SJCRH30 (cell line): Measurements from ENCODE around the gene NDUFC1. TPM values are rescaled to one million over a fixed set of nuclear protein-coding genes. Genes with fewer than 3 reads are reported as not detected.
"Not testable (repeated sequence)": the region's sequence is repeated elsewhere in the genome, so short reads cannot be mapped to it uniquely, and the experiment has no call there.

ENCODE experiments used
- DNase-seq, 2 experiments: peaks; one replicate each; pipeline ENCODE4 v3.0.0-alpha.2; 2015 to 2020
- H3K27ac ChIP-seq: fragments of 250-450 bp; sonication (Bioruptor Pico); 2 replicates; pipeline ENCODE4 v1.5.1; 2020; ENCODE audit warnings: mild to moderate bottlenecking, moderate library complexity
- H3K27me3 ChIP-seq: fragments of 250-450 bp; sonication (Bioruptor Pico); 2 replicates; pipeline ENCODE4 v1.5.1; 2020; ENCODE audit warnings: mild to moderate bottlenecking, moderate library complexity
- H3K36me3 ChIP-seq: fragments of 250-450 bp; sonication (Bioruptor Pico); 2 replicates; pipeline ENCODE4 v1.5.1; 2020; ENCODE audit warnings: mild to moderate bottlenecking, moderate library complexity
- H3K4me1 ChIP-seq: fragments of 250-450 bp; sonication (Bioruptor Pico); 2 replicates; pipeline ENCODE4 v1.5.1; 2020; ENCODE audit warnings: mild to moderate bottlenecking, moderate library complexity
- H3K4me3 ChIP-seq: fragments of 250-450 bp; sonication (Bioruptor Pico); 2 replicates; pipeline ENCODE4 v1.5.1; 2020; ENCODE audit warnings: mild to moderate bottlenecking, moderate library complexity
- H3K9me3 ChIP-seq: fragments of 250-450 bp; sonication (Bioruptor Pico); replicated peaks from 2 replicates; pipeline ENCODE4 v1.5.1; 2020; ENCODE audit warnings: mild to moderate bottlenecking, moderate library complexity
- total RNA-seq: library from RNA; depleted of rRNA; stranded (reverse); fragments of >200 nt; shearing (Covaris generic); gene quantifications from 2 replicates; pipeline ENCODE4 v1.2.3, GENCODE V29; 2014; rRNA removed

NDUFC1 gene
- 40.0 and 44.1 TPM in 2 replicates for total RNA-seq

- Histone ChIP-seq H3K27ac (peak within 1 kb of the TSS; percentile 92), H3K4me1 (peaks cover 6% of the 10 kb centered on the region), H3K27me3 (no peaks in the 10 kb centered on the region), H3K36me3 (peaks cover 31% of the 10 kb centered on the region), H3K9me3 (0 out of 2 replicates have a peak, but pooled peaks cover 3% of the 10 kb centered on the region), H3K4me3 (peak within 1 kb of the TSS; percentile 90)
- peak; percentile 63 to 69 for DNase-seq
Observed at GRCh38 chr4:139301821-139302611, at the start of gene NDUFC1. Gene NDUFC1, minus strand, starts transcription at chr4:139302477. Its CDS starts 6,679 bp downstream, at chr4:139295798.

GRCh38 chr4:139337612-139338011 lies 35.3 kb upstream of the NDUFC1 start:
- Histone ChIP-seq H3K36me3 (peaks cover 29% of the 10 kb centered on the region), H3K27me3 (no peaks in the 10 kb centered on the region)
- no peak for DNase-seq

GRCh38 chr4:139333046-139333445 lies 30.8 kb upstream of the NDUFC1 start:
- H3K27ac ChIP-seq, result no peak overlapping the region
- H3K36me3 ChIP-seq, result peaks cover 34% of the 10 kb centered on the region
- H3K27me3 ChIP-seq, result no peaks in the 10 kb centered on the region
- no peak overlapping the region for H3K4me3 ChIP-seq
- no peaks in the 10 kb centered on the region; the same call in 1 of the 2 replicates for H3K9me3 ChIP-seq
- no peak for DNase-seq
- H3K4me1 ChIP-seq, result no peaks in the 10 kb centered on the region

More at GRCh38 chr4:139337612-139338011, 35.3 kb upstream of the NDUFC1 start:
- H3K4me1 ChIP-seq, result no peaks in the 10 kb centered on the region
- H3K27ac ChIP-seq, result no peak overlapping the region
- no peaks in the 10 kb centered on the region for H3K9me3 ChIP-seq
- H3K4me3 ChIP-seq, result no peak overlapping the region

GRCh38 chr4:139331185-139331584 lies 28.9 kb upstream of the NDUFC1 start:
- DNase-seq, result no peak
- H3K27ac ChIP-seq, result no peak overlapping the region

GRCh38 chr4:139330283-139330682 lies 28.0 kb upstream of the NDUFC1 start:
- Histone ChIP-seq H3K27ac (no peak overlapping the region), H3K36me3 (peaks cover 25% of the 10 kb centered on the region), H3K4me3 (no peak overlapping the region), H3K4me1 (no peaks in the 10 kb centered on the region), H3K9me3 (no peaks in the 10 kb centered on the region; the same call in 1 of the 2 replicates), H3K27me3 (no peaks in the 10 kb centered on the region)
- DNase-seq, result no peak

More at GRCh38 chr4:139331185-139331584, 28.9 kb upstream of the NDUFC1 start:
- H3K36me3 ChIP-seq, result peaks cover 28% of the 10 kb centered on the region
- H3K27me3 ChIP-seq, result no peaks in the 10 kb centered on the region
- no peaks in the 10 kb centered on the region; the same call in 1 of the 2 replicates for H3K9me3 ChIP-seq
- no peaks in the 10 kb centered on the region for H3K4me1 ChIP-seq
- no peak overlapping the region for H3K4me3 ChIP-seq

- Histone ChIP-seq H3K4me3 (no peak overlapping the region), H3K9me3 (no peaks in the 10 kb centered on the region; the same call in 1 of the 2 replicates), H3K4me1 (no peaks in the 10 kb centered on the region), H3K27ac (no peak overlapping the region), H3K36me3 (peaks cover 20% of the 10 kb centered on the region), H3K27me3 (no peaks in the 10 kb centered on the region)
- no peak for DNase-seq
Observed at GRCh38 chr4:139329665-139330200, 27.5 kb upstream of the NDUFC1 start.

GRCh38 chr4:139324620-139325019 lies 22.3 kb upstream of the NDUFC1 start:
- Histone ChIP-seq H3K27me3 (no peaks in the 10 kb centered on the region), H3K27ac (no peak overlapping the region), H3K36me3 (peaks cover 3% of the 10 kb centered on the region), H3K9me3 (no peaks in the 10 kb centered on the region; the same call in 1 of the 2 replicates), H3K4me1 (no peaks in the 10 kb centered on the region), H3K4me3 (no peak overlapping the region)
- DNase-seq, result no peak

GRCh38 chr4:139322541-139322940 lies 20.3 kb upstream of the NDUFC1 start:
- H3K27ac ChIP-seq, H3K27me3 ChIP-seq, H3K9me3 ChIP-seq, H3K4me1 ChIP-seq, H3K36me3 ChIP-seq, DNase-seq, H3K4me3 ChIP-seq: not testable (repeated sequence)

- H3K27me3 ChIP-seq, H3K27ac ChIP-seq, H3K4me1 ChIP-seq, H3K36me3 ChIP-seq, H3K4me3 ChIP-seq, H3K9me3 ChIP-seq, DNase-seq: not testable (repeated sequence)
Observed at GRCh38 chr4:139322070-139322469, 19.8 kb upstream of the NDUFC1 start.

GRCh38 chr4:139319571-139319970 lies 17.3 kb upstream of the NDUFC1 start:
- H3K9me3 ChIP-seq, result no peaks in the 10 kb centered on the region
- no peak for DNase-seq
- H3K4me1 ChIP-seq, result no peaks in the 10 kb centered on the region
- peaks cover 4% of the 10 kb centered on the region; the same call in 1 of the 2 replicates for H3K36me3 ChIP-seq
- H3K27ac ChIP-seq, result no peak overlapping the region
- H3K4me3 ChIP-seq, result no peak overlapping the region
- no peaks in the 10 kb centered on the region for H3K27me3 ChIP-seq

GRCh38 chr4:139317635-139318034 lies 15.4 kb upstream of the NDUFC1 start:
- no peaks in the 10 kb centered on the region for H3K27me3 ChIP-seq
- no peaks in the 10 kb centered on the region for H3K9me3 ChIP-seq
- H3K36me3 ChIP-seq, result peaks cover 4% of the 10 kb centered on the region
- no peak overlapping the region for H3K4me3 ChIP-seq
- H3K27ac ChIP-seq, result no peak overlapping the region
- H3K4me1 ChIP-seq, result no peaks in the 10 kb centered on the region
- no peak for DNase-seq

- Histone ChIP-seq H3K9me3 (no peaks in the 10 kb centered on the region), H3K27me3 (no peaks in the 10 kb centered on the region)
Observed at GRCh38 chr4:139316733-139317132, 14.5 kb upstream of the NDUFC1 start.

GRCh38 chr4:139315221-139315675 lies 13.0 kb upstream of the NDUFC1 start:
- H3K27ac ChIP-seq, result no peak overlapping the region
- peaks cover 4% of the 10 kb centered on the region for H3K36me3 ChIP-seq
- H3K4me3 ChIP-seq, result no peak overlapping the region
- H3K27me3 ChIP-seq, result no peaks in the 10 kb centered on the region
- no peaks in the 10 kb centered on the region for H3K4me1 ChIP-seq
- H3K9me3 ChIP-seq, result no peaks in the 10 kb centered on the region
- DNase-seq, result no peak

More at GRCh38 chr4:139316733-139317132, 14.5 kb upstream of the NDUFC1 start:
- Histone ChIP-seq H3K4me1 (no peaks in the 10 kb centered on the region), H3K4me3 (no peak overlapping the region), H3K36me3 (peaks cover 4% of the 10 kb centered on the region), H3K27ac (no peak overlapping the region)
- DNase-seq, result no peak

GRCh38 chr4:139314047-139314800 lies 11.9 kb upstream of the NDUFC1 start:
- no peak overlapping the region for H3K4me3 ChIP-seq
- H3K36me3 ChIP-seq, result peaks cover 8% of the 10 kb centered on the region
- H3K27ac ChIP-seq, result no peak overlapping the region
- no peaks in the 10 kb centered on the region for H3K4me1 ChIP-seq
- H3K9me3 ChIP-seq, result no peaks in the 10 kb centered on the region
- no peaks in the 10 kb centered on the region for H3K27me3 ChIP-seq
- no peak for DNase-seq

- not testable (repeated sequence) for H3K4me1 ChIP-seq, H3K27ac ChIP-seq, DNase-seq, H3K9me3 ChIP-seq, H3K27me3 ChIP-seq, H3K4me3 ChIP-seq
- H3K36me3 ChIP-seq, result peaks cover 12% of the 10 kb centered on the region
Observed at GRCh38 chr4:139313414-139313813, 11.1 kb upstream of the NDUFC1 start.
